Measurements from ENCODE around the gene PRKG1.
"Not testable (repeated sequence)": the region's sequence is repeated elsewhere in the genome, so short reads cannot be mapped to it uniquely, and the experiment has no call there.

Gene PRKG1

GRCh38 chr10:51340845-51341610 lies 266.7 kb downstream of the PRKG1 start:
- DNase-seq (ENCODE audit: low read depth, low spot score): no peak
- no peak overlapping the region for H3K4me3 ChIP-seq (ENCODE audit: low read length)

- not testable (repeated sequence) for H3K4me3 ChIP-seq (ENCODE audit: low read length)
Measured at GRCh38 chr10:51341745-51342144, 267.5 kb downstream of the PRKG1 start.

GRCh38 chr10:51342381-51342780 lies 268.1 kb downstream of the PRKG1 start:
- no peak for DNase-seq (ENCODE audit: low read depth, low spot score)
- H3K4me3 ChIP-seq (ENCODE audit: low read length): no peak overlapping the region

More at GRCh38 chr10:51341745-51342144, 267.5 kb downstream of the PRKG1 start:
- not testable (repeated sequence) for DNase-seq (ENCODE audit: low read depth, low spot score)

GRCh38 chr10:51343391-51343790 lies 269.1 kb downstream of the PRKG1 start:
- no peak overlapping the region for H3K4me3 ChIP-seq (ENCODE audit: low read length)
- no peak for DNase-seq (ENCODE audit: low read depth, low spot score)

GRCh38 chr10:51344371-51344770 lies 270.1 kb downstream of the PRKG1 start:
- no peak overlapping the region for H3K4me3 ChIP-seq (ENCODE audit: low read length)
- no peak for DNase-seq (ENCODE audit: low read depth, low spot score)

GRCh38 chr10:51348622-51349021 lies 274.3 kb downstream of the PRKG1 start:
- no peak for DNase-seq (ENCODE audit: low read depth, low spot score)
- no peak overlapping the region for H3K4me3 ChIP-seq (ENCODE audit: low read length)

GRCh38 chr10:51357170-51357569 lies 282.9 kb downstream of the PRKG1 start:
- H3K4me3 ChIP-seq (ENCODE audit: low read length): no peak overlapping the region

GRCh38 chr10:51358227-51358626 lies 283.9 kb downstream of the PRKG1 start:
- no peak overlapping the region for H3K4me3 ChIP-seq (ENCODE audit: low read length)
- DNase-seq (ENCODE audit: low read depth, low spot score): no peak

More at GRCh38 chr10:51357170-51357569, 282.9 kb downstream of the PRKG1 start:
- DNase-seq (ENCODE audit: low read depth, low spot score): no peak

GRCh38 chr10:51363415-51363814 lies 289.1 kb downstream of the PRKG1 start:
- no peak for DNase-seq (ENCODE audit: low read depth, low spot score)
- H3K4me3 ChIP-seq (ENCODE audit: low read length): no peak overlapping the region

- H3K4me3 ChIP-seq (ENCODE audit: low read length): no peak overlapping the region
Measured at GRCh38 chr10:51364674-51365073, 290.4 kb downstream of the PRKG1 start.

GRCh38 chr10:51366044-51366443 lies 291.8 kb downstream of the PRKG1 start:
- no peak for DNase-seq (ENCODE audit: low read depth, low spot score)
- H3K4me3 ChIP-seq (ENCODE audit: low read length): no peak overlapping the region

More at GRCh38 chr10:51364674-51365073, 290.4 kb downstream of the PRKG1 start:
- no peak for DNase-seq (ENCODE audit: low read depth, low spot score)

- H3K4me3 ChIP-seq (ENCODE audit: low read length): no peak overlapping the region
- no peak for DNase-seq (ENCODE audit: low read depth, low spot score)
Measured at GRCh38 chr10:51367127-51367526, 292.8 kb downstream of the PRKG1 start.

GRCh38 chr10:51367694-51368093 lies 293.4 kb downstream of the PRKG1 start:
- no peak for DNase-seq (ENCODE audit: low read depth, low spot score)

GRCh38 chr10:51368943-51369342 lies 294.7 kb downstream of the PRKG1 start:
- H3K4me3 ChIP-seq (ENCODE audit: low read length): no peak overlapping the region
- no peak for DNase-seq (ENCODE audit: low read depth, low spot score)

More at GRCh38 chr10:51367694-51368093, 293.4 kb downstream of the PRKG1 start:
- H3K4me3 ChIP-seq (ENCODE audit: low read length): no peak overlapping the region

GRCh38 chr10:51369903-51370302 lies 295.6 kb downstream of the PRKG1 start:
- DNase-seq (ENCODE audit: low read depth, low spot score): no peak
- H3K4me3 ChIP-seq (ENCODE audit: low read length): no peak overlapping the region

- no peak for DNase-seq (ENCODE audit: low read depth, low spot score)
- H3K4me3 ChIP-seq (ENCODE audit: low read length): no peak overlapping the region
Measured at GRCh38 chr10:51371743-51372142, 297.5 kb downstream of the PRKG1 start.

- no peak overlapping the region for H3K4me3 ChIP-seq (ENCODE audit: low read length)
- no peak for DNase-seq (ENCODE audit: low read depth, low spot score)
Measured at GRCh38 chr10:51375790-51376189, 301.5 kb downstream of the PRKG1 start.

- H3K4me3 ChIP-seq (ENCODE audit: low read length): no peak overlapping the region
- DNase-seq (ENCODE audit: low read depth, low spot score): no peak
Measured at GRCh38 chr10:51377070-51377931, 303.0 kb downstream of the PRKG1 start.

GRCh38 chr10:51377932-51378599 lies 303.8 kb downstream of the PRKG1 start:
- no peak overlapping the region for H3K4me3 ChIP-seq (ENCODE audit: low read length)
- no peak for DNase-seq (ENCODE audit: low read depth, low spot score)

- DNase-seq (ENCODE audit: low read depth, low spot score): no peak
- H3K4me3 ChIP-seq (ENCODE audit: low read length): no peak overlapping the region
Measured at GRCh38 chr10:51382181-51382580, 307.9 kb downstream of the PRKG1 start.

Data from Jurkat, Clone E6-1 (cell line).